GM12878 (cell line): ENCODE results near the gene PTPRD.

Experiments used
- CBX5 ChIP-seq: sonication (generic); IDR thresholded peaks from 2 replicates; pipeline ENCODE4 v1.6.1; 2016; ENCODE audit warnings: low read depth, moderate library complexity, mild to moderate bottlenecking, inconsistent platforms
- CREM ChIP-seq: IDR thresholded peaks from 2 replicates; pipeline ENCODE4 v1.6.1; 2014; ENCODE audit warnings: antibody characterized with exemption, low read depth
- HDAC2 ChIP-seq: fragments of 200-600 bp; sonication (generic); IDR thresholded peaks from 2 replicates; pipeline ENCODE4 v1.6.1; 2017
- TF ChIP-seq, protein P1 (sequence below), 3 experiments: IDR thresholded peaks in 2 of 3; conservative IDR thresholded peaks in 1 of 3; 2 replicates each; pipeline ENCODE4 v1.5.1; 2011; ENCODE audit warnings: low read depth in 3 of 3, low read length in 3 of 3, mild to moderate bottlenecking in 3 of 3, control low read depth in 2 of 3, moderate library complexity in 2 of 3, inconsistent platforms in 1 of 3, mixed read lengths in 1 of 3; ENCODE audit not compliant: control insufficient read depth in 2 of 3, insufficient read depth in 1 of 3; ENCODE audit errors: extremely low read depth in 1 of 3

DNA sequence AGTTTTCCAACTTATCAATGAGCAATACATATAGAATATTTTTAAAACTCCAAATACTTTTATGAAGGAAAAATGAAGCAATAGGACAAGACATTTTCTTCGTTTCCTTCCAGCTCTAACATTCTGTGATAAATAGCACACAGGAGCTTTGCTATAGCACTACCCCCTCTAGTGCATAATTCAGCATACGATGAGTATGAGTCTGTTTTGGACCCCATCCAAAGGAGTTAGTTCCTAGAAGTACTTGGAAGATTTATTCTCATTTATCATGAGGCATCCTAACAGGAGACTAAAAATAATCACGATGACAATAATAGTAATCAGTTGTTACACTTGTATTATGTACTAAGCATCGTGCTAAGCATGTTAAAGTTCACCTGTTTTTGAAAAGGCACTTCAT is 1751.9 kb downstream of the PTPRD start:
- TF ChIP-seq, protein P1, sequence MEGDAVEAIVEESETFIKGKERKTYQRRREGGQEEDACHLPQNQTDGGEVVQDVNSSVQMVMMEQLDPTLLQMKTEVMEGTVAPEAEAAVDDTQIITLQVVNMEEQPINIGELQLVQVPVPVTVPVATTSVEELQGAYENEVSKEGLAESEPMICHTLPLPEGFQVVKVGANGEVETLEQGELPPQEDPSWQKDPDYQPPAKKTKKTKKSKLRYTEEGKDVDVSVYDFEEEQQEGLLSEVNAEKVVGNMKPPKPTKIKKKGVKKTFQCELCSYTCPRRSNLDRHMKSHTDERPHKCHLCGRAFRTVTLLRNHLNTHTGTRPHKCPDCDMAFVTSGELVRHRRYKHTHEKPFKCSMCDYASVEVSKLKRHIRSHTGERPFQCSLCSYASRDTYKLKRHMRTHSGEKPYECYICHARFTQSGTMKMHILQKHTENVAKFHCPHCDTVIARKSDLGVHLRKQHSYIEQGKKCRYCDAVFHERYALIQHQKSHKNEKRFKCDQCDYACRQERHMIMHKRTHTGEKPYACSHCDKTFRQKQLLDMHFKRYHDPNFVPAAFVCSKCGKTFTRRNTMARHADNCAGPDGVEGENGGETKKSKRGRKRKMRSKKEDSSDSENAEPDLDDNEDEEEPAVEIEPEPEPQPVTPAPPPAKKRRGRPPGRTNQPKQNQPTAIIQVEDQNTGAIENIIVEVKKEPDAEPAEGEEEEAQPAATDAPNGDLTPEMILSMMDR (IDR thresholded peaks at IDR 0.05 in 2 of 3, conservative IDR thresholded peaks at IDR 0.05 in 1 of 3; ENCODE audit: control insufficient read depth in 2 of 3, extremely low read depth in 1 of 3, insufficient read depth in 1 of 3, low read depth in 3 of 3, low read length in 3 of 3): no peak
- TF ChIP-seq CBX5: no peak
- no peak for TF ChIP-seq HDAC2
- TF ChIP-seq CREM: no peak
